Progenitor cell of endocrine pancreas (in vitro differentiated cells): ENCODE measurements around the gene FSHR. TPM values are rescaled to one million over a fixed set of nuclear protein-coding genes. Genes with fewer than 3 reads are reported as not detected.

ENCODE experiments used
- DNase-seq: peaks from one replicate; pipeline ENCODE4 v3.0.0; 2021; ENCODE audit warnings: low spot score; ENCODE audit not compliant: unreplicated experiment
- H3K27ac Mint-ChIP-seq: 2 replicates; pipeline ENCODE4 v1.8.0; 2021; ENCODE audit warnings: mild to moderate bottlenecking, moderate library complexity, mixed read lengths
- H3K27me3 Mint-ChIP-seq: 2 replicates; pipeline ENCODE4 v1.8.0; 2021; ENCODE audit warnings: mixed read lengths
- H3K36me3 Mint-ChIP-seq: 2 replicates; pipeline ENCODE4 v1.8.0; 2022; ENCODE audit warnings: mixed read lengths; ENCODE audit not compliant: insufficient read depth
- H3K4me1 Mint-ChIP-seq: 2 replicates; pipeline ENCODE4 v1.8.0; 2021; ENCODE audit warnings: low read depth, mixed read lengths
- H3K4me3 Mint-ChIP-seq: 2 replicates; pipeline ENCODE4 v1.8.0; 2021; ENCODE audit warnings: low read depth, mild to moderate bottlenecking, moderate library complexity, mixed read lengths
- H3K9me3 Mint-ChIP-seq: 2 replicates; pipeline ENCODE4 v1.8.0; 2021; ENCODE audit warnings: low read depth, mixed read lengths
- CTCF ChIP-seq: fragments of 200-600 bp; sonication (generic); IDR thresholded peaks from one replicate; pipeline ENCODE4 v1.5.0; 2021; ENCODE audit warnings: antibody characterized with exemption, mild to moderate bottlenecking; ENCODE audit not compliant: unreplicated experiment
- microRNA-seq: library from miRNA; unstranded; fragments of <30 nt; microRNA quantifications from one replicate; pipeline ENCODE4 v1.1.0, GENCODE V29; 2020; ENCODE audit warnings: borderline number of aligned reads; ENCODE audit not compliant: unreplicated experiment
- total RNA-seq: library from RNA; stranded (reverse); gene quantifications from 2 replicates; pipeline ENCODE4 v1.2.1, GENCODE V29; 2021

Gene FSHR
- total RNA-seq, 1 donor from 2014 or later: 0.74 TPM

- no peak for DNase-seq
- H3K27me3 Mint-ChIP-seq: no peaks in the 10 kb centered on the region
- no peak overlapping the region for H3K4me3 Mint-ChIP-seq
- H3K4me1 Mint-ChIP-seq: no peaks in the 10 kb centered on the region
- H3K9me3 Mint-ChIP-seq: peaks cover 5% of the 10 kb centered on the region
- H3K36me3 Mint-ChIP-seq: no peaks in the 10 kb centered on the region
- H3K27ac Mint-ChIP-seq: no peak overlapping the region
- no peak for TF ChIP-seq CTCF
Observed at GRCh38 chr2:48915227-48915626, 239.1 kb downstream of the FSHR start.

GRCh38 chr2:48914477-48915089 lies 239.7 kb downstream of the FSHR start:
- peaks cover 2% of the 10 kb centered on the region for H3K9me3 Mint-ChIP-seq
- DNase-seq: no peak
- no peaks in the 10 kb centered on the region for H3K27me3 Mint-ChIP-seq
- H3K36me3 Mint-ChIP-seq: no peaks in the 10 kb centered on the region
- H3K4me1 Mint-ChIP-seq: no peaks in the 10 kb centered on the region
- H3K27ac Mint-ChIP-seq: no peak overlapping the region
- no peak overlapping the region for H3K4me3 Mint-ChIP-seq
- TF ChIP-seq CTCF: no peak

Small RNA genes lying within 50 kb of the gene (microRNA-seq; reads per million reads assigned to microRNA genes)
- gene MIR548BA: not detected
